Daoy (cell line): ENCODE data around the gene TECPR1. TPM values are rescaled to one million over a fixed set of nuclear protein-coding genes. Genes with fewer than 3 reads are reported as not detected.
A peak's percentile ranks its signal among the peaks of the same experiment; 100 is the strongest.

Experiments
- DNase-seq: peaks from one replicate; pipeline ENCODE4 v3.0.0-alpha.2; 2015; ENCODE audit warnings: low read depth
- total RNA-seq: library from RNA; depleted of rRNA; stranded (reverse); fragments of >200 nt; shearing (Covaris generic); gene quantifications from 2 replicates; pipeline ENCODE4 v1.2.3, GENCODE V29; 2014

The TECPR1 gene
- total RNA-seq, 1 experiment from 2014 or later, result 5.2 TPM

DNA sequence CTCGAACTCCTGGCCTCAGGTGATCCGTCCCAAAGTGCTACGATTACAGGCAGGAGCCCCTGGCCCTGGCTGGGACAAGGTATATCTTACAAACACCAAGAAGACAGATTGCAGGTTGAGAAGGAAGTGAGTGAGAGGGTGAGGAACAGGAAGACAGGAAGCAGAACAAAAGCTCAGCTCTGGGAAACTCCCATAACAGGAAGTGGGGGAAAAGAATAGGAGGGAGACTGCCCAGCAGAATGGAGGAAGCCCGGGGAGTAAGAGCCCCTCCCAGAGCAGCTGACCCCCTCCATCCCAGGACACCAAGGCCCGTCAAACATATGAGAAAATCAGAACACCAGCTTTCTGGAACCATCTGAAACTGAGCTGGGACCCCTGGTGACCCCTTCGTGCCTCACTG, 2.9 kb downstream of the TECPR1 start:
- no peak for DNase-seq

DNA sequence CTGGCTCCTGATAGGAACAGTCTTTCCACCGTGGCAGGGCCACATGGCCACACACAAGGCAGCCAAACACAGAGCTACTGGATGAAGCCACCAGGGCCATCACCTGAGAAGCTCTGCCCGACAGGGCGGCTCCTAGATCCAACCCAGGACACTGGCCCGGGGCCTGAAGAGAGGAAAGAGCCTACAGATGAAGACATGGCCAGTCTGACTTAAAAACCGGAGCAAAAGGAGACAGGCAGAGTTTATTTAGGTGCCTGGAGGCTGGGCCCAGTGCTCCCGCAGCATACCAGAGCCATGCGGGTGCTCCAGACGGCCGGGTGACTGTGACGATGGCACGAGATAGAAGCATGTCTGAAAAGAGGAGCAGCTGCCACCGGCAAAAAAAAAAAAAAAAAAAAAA, 3.9 kb downstream of the TECPR1 start:
- DNase-seq, result no peak

DNA sequence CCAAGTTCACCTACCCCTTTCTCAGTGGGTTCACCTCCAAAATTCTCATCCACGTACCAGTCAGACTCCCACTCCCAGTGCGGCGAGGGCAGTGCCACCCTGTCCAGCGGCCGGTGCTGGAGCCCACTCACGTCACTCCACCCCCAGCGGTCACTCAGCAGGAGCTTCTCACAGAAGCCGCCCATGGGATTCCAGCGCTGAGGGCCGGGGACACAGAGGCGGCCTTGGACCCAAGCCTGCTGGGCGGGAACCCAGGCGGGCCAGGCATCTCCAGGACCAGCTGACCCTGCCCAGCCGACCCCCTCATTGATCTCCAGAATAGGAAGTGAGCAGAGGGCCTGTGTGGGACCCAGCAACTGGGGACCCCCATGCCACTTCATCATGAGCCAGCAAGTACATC, 7.2 kb downstream of the TECPR1 start:
- no peak for DNase-seq

DNA sequence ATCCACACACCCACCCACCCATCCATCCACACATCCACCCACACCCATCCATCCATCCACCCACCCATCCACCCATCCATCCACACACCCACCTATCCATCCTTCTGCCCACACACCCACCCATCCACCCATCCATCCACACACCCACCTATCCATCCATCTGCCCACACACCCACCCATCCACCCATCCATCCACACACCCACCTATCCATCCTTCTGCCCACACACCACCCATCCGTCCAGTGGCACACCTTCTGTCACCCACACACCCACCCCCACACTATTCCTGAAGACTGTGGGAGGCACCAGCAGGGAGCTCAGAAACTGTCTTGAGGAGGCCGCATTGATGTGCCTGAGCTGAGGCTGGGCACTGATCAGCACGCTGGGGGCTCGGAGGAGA, 9.1 kb downstream of the TECPR1 start:
- DNase-seq, result no peak

DNA sequence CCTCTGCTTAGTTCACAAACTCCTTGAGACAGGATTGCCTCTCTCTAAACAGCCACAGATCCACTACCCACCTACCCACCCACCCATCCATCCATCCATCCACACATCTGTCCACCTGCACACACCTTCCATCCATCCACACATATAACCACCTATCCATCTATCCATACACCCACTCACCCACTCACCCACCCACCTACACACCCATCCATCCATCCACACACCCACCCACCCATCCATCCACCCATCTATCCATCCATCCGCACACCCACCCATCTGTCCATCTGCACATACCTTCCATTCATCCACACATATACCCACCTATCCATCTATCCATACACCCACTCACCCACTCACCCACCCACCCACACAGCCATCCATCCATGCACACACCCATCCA, 9.7 kb downstream of the TECPR1 start:
- no peak for DNase-seq

DNA sequence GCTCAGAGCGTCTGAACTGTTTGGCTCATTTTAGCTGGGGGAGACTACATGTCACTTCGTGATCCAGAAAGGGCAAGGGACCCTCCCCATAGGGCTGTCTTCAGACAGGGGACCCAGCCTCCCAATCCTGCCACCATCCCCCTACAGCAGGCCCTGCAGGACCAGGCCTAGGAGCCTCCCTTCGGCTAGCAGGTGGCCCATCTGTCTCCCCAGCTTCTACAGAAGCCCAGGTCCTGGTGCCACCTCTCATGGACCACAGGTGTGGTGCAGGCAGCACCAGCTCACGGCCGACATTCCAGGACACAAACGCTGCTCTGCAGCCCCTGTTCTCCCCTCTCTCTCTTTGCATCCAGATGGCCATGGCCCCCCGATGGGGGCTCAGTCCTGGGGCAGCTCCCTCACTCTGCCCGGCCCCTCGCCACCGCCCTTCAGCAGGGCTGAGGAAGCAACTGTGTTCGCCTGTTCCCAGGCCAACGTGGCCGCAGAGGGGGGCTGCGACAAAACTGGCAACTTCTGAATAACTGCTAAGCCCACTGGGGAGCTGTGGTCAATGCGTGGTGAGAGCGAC, 10.3 kb downstream of the TECPR1 start:
- DNase-seq, result no peak

DNA sequence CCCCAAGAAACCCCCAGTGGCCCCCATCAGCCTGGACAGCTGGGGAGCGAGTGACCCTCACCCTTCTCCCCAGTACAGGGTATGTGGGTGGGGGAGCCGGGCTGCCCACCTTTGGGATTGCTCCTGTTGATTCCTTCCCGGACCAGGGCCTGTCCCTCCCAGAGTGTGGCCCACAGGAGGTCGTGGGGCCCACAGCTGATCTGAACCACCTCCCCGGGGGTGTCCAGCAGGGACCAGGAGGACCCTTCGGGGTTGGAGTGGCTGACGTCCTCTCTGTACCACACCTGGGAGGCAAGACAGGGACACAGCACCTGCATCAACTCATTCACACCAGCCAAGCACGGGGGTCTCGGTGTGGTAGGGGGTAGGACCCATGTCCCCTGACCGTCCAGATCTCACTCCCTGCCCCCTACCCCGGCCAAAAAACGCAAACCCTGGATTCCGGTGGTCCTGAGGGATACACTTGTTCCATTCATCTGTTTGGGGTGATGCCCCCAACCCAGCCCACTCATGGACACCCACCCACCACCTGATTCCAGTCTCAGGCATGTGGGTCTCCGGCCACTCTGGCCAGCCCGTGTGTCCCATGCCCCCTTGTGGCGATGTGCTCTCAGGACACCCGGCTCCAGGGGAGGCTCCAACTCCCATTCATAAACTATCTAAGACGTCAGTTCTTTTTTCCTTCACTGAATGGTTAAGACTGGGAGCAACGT, 10.9 kb downstream of the TECPR1 start:
- peak; percentile 32 for DNase-seq

DNA sequence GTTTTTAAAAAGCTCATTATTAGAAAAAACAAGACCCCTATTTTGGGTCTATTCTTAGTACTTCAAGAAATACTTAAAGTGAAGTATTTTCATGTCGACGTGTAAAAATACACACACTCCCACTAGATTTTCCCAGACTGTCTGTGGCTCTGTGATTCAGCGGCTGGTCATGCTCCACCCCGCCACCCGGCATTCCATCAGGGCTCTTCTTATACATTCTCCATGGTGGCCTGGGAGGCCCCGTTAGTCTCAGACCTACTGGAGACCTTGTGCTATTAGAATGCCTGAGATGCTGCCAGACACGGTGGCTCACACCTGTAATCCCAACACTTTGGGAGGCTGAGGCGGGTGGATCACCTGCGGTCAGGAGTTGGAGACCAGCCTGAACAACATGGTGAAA, 13.1 kb downstream of the TECPR1 start:
- DNase-seq, result peak; percentile 48

DNA sequence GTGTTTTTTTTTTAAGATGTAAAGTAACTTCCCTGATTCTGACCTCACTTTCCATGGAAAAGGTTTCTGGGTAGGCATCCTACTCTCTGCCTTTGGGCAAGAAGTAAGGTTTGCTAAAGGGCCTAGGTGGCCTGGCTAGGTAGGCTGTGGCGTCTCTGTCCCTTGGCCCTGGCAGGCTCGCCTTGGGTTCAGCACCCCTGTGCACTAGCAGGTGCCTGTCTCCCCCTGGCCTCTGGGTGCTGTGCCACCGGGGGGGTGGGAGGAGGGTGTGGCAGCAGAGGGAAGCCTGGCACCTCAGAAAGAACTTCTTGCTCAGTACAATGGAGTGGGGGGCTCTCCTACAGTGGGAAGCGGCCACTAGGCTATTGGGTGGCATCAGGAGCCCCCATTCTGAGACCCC, 14.0 kb downstream of the TECPR1 start:
- DNase-seq, result no peak

DNA sequence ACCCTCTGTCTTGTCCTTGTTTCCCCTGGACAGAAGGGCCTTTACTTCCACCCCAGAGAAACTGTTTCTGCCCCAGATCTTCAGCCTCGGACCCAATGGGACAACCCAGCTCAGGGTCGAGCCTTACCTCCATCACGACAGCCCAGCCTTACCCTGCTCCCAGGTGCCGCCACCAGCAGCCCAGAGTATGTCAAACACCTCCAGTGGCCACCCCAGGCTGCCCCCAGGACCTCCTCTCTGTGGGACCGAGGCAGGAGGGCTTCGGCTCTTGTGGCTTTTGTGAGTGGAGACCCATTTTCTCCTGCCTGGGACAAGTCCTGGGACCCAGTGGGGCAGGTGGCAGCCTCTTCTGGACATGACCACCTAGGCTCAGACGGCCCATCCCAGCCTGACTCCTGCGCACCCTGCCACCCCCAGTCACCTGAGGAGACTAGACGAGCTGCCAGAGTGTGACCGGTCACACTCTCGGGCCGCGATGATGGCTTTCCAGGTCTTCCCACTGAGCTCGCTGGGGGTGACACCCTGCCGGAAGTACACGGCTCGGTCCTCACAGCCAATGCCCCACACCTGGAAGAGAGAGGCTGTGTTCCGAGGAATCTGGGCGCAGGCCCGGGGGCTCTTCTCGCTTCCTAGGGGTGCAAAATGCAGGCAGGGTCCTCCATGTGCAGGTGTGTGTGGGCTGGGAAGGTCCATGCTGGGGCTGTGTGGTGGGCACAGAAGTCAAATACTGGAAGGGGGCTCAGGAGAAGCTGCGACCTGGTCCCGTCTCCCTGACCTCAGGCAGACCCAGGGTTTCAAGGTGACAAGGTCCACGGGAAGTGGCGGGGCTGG, 15.5 kb downstream of the TECPR1 start:
- no peak for DNase-seq

DNA sequence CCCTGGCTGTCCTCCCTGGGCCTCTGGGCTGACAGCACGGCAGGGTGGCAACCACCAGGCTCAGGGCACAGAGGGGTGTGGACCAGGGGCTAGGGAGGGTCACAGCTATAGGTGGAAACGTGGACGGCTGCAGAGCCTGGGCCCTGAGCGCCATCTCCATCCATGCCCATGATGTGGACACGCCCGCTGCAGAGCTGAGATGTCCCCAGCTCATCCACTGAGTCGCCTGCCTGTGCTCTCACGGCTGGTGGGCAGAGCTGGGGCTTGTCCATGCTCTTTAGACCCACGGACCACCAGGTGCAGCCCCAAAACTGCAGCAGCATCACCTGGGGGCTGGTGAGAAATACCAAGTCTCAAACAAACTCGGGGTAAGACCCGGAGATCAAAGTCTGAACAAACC, 16.1 kb downstream of the TECPR1 start:
- no peak for DNase-seq

DNA sequence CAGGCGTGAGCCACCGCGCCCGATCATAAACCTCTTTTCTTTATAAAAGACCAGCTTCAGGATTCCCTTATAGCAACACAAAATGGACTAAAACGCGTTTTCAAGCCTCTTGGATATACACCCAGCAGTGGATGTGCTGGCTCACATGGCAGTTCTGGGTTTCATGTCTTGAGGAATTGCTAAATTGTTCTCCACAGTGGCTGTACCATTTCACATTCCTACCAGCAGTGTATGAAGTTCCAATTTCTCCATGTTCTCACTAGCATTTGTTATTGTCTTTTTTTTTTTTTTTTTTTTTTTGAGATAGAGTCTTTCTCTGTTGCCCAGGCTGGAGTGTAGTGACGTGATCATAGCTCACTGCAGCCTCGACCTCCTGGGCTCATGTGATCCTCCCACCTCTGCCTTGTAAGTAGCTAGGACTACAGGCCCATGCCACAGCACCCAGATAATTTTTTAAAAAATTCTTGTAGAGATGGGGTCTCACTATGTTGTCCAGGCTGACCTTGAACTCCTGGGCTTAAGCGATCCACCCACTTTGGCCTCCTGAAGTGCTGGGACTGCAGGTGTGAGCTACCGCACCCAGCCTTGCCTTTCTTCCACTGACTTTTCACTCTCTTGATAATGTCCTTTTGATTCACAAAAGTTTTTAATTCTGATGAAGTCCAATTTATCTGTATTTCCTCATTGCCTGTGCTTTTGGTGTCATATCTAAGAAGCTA, 17.4 kb downstream of the TECPR1 start:
- DNase-seq, result no peak

DNA sequence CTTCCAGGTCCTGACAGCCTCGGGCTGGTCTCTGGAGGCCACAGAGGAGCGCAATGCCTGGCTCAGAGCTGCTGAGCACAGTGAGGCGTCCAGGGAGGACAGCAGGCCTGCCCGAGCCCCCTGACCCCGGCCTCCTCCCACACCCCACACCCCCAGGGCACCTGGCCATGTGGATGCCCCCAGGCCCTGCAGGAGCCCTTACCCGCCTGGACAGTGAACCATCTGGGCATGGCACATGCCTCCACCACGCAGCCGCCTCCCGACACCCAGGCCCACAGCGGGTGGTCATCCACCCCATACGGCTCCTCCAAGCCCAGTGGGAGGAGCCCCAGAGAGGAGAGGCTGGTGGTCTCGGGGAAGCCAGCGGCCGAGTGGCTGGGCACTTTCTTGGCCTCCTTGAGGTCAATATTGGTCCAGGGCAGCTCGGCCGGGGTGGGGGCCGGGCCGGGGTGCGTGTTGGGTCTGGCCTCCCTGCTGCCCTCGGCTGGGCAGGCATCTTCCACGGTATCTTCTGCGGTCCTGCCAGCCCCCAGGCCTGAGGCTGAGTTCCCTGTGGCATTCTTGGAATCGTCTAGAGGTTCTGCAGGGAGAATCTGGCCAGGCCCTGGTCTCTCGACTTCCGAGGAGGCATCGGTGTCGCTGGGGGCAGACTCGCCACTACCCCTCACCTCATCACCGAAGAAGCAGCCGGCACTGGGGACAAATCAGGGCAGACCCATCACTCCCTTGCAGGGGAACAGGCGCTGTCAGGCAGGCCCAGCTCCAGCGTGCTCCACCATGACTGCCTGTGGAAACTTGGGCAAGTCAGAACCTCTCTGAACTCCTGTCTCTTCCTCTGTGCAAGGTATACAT, 18.6 kb downstream of the TECPR1 start:
- DNase-seq, result no peak

DNA sequence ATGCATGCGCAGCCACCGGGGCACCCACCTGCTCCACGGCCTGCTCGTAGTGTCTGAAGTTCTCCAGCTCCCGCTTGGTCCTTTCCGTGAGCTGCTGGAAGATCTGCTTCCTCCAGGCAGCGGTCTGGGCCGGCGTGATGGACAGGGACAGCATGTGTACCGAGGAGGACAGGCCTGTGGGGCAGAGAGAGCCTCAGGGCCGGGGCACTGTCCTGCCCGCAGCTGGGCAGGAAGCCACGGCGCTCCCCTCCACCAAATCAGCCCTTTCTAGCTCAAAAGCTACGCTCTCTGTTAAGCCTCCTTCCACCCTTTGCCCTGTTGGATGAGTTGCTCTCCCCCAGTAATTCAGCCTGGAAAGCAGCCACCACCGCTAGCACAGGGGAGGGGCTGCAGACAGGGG, 19.2 kb downstream of the TECPR1 start:
- no peak for DNase-seq

DNA sequence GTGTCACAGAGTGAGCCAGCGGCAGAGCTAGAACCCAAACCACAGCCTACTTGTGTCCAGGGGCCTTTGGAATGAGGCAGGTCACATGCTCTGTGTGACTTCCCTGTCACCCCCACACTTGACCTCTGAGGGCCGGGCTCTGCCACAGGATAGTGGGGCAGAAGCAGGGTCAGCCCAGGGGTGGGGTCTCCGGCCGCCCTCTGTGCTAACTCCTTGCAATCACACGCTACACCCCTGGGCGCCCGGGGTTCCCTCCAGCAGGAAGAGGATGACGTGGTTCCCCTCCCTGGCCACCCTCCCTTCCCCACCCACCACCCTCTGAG, 19.8 kb downstream of the TECPR1 start:
- no peak for DNase-seq

DNA sequence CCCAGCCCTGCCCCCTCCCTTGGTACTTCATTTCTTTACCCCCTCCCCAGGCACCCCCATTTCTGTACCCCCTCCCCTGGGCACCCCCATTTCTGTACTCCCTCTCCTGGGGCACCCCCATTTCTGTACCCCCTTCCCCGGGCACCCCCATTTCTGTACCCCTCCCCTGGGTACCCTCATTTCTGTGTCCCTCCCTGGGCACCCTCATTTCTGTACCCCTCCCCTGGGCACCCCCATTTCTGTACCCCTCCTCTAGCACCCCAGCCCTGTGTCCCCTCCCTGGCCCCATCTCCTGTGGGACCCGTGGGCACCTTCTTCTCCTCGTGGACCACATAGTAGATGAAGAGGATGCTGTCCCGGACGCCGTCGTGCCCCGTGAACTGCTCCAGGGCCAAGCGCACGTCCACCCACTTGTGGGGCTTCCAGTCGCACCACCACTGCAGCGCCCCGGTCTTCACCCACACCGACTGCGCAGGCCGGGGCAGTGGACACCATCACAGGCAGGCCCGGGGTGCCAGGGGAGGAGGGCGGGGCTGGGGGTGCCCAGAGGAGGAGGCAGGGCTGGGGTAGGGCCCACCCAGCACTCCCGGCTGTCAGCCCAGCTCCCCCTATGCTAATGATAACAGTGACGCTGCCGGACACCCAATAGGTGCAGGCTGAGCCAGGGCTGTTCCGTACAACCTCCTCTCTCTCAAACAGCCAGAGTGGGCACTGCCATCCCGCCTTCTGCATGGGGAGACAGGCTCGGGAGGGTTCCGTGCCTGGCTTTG, 20.4 kb downstream of the TECPR1 start:
- DNase-seq, result no peak

DNA sequence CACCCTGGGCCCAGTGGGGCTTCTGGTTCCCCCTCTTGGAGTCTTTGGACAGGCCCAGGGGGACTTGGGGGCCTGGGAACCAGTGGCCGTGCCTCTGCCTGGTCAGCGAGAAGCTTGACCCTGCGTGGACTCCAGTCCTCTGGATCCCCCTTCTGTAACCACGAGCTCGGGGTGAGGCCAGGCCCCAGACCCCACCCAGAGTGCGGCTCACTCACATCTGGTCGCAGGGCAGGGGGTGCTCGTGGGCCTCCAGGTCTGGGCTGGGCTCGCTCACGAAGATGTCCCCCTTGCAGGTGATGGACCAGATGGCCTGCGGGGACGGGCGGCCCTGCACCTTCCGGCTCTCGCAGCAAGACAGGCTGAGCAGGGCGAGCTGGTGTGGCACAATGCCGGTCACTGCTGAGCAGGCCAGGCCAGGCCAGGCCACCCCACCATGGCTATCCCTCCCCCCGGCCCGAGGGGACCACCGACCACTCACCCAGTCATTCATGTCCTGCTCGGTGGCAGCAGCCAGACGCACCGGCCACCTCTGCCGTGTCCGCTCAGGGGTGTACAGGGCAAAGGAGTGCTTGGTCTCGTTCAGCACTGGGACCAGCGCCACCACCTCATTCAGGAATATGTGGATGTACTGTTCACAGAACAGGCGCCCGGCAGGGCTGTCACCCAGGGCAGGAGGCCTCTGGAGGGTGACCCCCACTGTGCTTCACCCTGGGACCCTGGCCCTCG, 21.1 kb downstream of the TECPR1 start:
- DNase-seq, result no peak

DNA sequence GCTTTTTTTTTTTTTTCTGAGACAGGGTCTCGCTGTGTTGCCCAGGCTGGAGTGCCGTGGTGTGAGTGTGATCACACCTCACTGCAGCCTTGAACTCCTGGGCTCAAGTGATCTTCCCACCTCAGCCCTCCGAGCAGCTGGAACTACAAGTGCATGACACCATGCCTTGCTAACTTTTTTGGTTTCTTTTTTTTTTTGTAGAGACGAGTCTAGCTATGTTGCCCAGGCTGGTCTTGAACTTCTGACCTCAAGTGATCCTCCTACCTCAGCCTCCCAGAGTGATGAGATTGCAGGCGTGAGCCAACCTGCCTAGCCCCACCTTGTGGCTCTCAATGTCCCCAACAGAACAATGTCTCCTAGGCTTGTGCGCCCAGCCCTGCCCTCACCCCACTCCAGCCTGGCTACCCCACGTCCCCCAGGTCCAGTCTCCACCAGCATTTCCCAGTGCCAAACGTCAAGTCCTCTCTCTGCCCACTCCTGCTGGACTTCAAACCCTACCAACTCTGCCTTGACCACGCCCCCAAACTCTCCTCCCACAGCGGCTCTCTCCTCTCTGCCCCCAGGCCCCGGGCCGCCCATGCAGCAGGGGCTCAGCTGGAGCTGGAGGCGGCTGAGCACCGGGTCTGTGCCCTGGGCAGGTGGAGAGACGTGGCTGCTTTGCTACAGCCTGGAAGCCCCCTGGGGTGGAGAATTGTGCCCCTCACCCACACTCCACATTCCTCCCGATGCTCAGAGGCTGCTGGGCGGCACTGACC, 21.9 kb downstream of the TECPR1 start:
- DNase-seq, result no peak

DNA sequence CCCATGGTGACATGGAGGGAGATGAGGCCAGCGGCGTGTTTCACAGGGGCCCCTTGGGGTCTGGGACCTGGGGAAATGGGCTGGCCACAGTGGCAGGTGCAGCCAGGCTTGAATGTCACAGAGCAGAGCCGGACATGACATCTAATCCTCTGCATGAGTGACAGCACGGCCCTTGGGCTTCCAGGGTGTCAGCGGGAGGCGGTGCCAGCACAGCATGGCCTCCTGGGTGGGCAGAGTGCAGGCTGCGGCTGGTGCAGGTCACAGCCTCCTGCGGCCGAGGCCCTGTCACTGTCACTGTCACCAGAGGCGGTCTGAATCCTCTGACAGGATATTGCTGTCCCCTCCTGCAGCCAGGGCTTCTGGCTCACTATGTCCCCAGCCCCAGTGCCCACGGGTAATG, 22.6 kb downstream of the TECPR1 start:
- DNase-seq, result no peak
